Activated T-cell treated with anti-CD3 and anti-CD28 coated beads, Interleukin-2, amount 50 U/mL, for 4 hours (primary cell): ENCODE data around the gene JCAD. TPM values are rescaled to one million over a fixed set of nuclear protein-coding genes. Genes with fewer than 3 reads are reported as not detected.

Experiments used
- ATAC-seq, 2 donors: fragments of 200-7000 bp; cut with Tn5 transposase; one replicate each; pipeline ENCODE4 v1.10.0; 2021
- DNase-seq: peaks from one replicate; pipeline ENCODE4 v3.0.0-alpha.2; 2020
- H3K27me3 Mint-ChIP-seq: one replicate; pipeline ENCODE4 v1.8.0; 2021; ENCODE audit warnings: low read depth, mixed read lengths
- H3K36me3 Mint-ChIP-seq: one replicate; pipeline ENCODE4 v1.8.0; 2022; ENCODE audit warnings: mixed read lengths; ENCODE audit not compliant: insufficient read depth
- H3K4me1 Mint-ChIP-seq: one replicate; pipeline ENCODE4 v1.8.0; 2021; ENCODE audit warnings: low read depth, mixed read lengths
- H3K4me3 Mint-ChIP-seq: one replicate; pipeline ENCODE4 v1.8.0; 2021; ENCODE audit warnings: mild to moderate bottlenecking, moderate library complexity, mixed read lengths
- H3K9me3 Mint-ChIP-seq: one replicate; pipeline ENCODE4 v1.8.0; 2021; ENCODE audit warnings: mixed read lengths
- total RNA-seq, 3 donors: library from RNA; stranded (reverse); gene quantifications; one replicate each; pipeline ENCODE4 v1.2.1, GENCODE V29; 2021

Gene JCAD
- total RNA-seq, 3 donors from 2014 or later: 0.05 TPM

GRCh38 chr10:30088178-30088577 lies 28.8 kb upstream of the JCAD start:
- ATAC-seq (no peak), DNase-seq (no peak)
- Mint-ChIP-seq H3K4me1 (no peaks in the 10 kb centered on the region), H3K27me3 (peaks cover 12% of the 10 kb centered on the region), H3K36me3 (no peaks in the 10 kb centered on the region), H3K4me3 (no peak overlapping the region), H3K9me3 (no peaks in the 10 kb centered on the region)

GRCh38 chr10:30083934-30084333 lies 24.5 kb upstream of the JCAD start:
- Mint-ChIP-seq H3K4me3 (no peak overlapping the region), H3K36me3 (no peaks in the 10 kb centered on the region), H3K4me1 (no peaks in the 10 kb centered on the region), H3K27me3 (peaks cover 26% of the 10 kb centered on the region), H3K9me3 (no peaks in the 10 kb centered on the region)
- DNase-seq (no peak), ATAC-seq (no peak)

- DNase-seq (no peak), ATAC-seq (no peak)
- Mint-ChIP-seq H3K9me3 (no peaks in the 10 kb centered on the region), H3K36me3 (no peaks in the 10 kb centered on the region), H3K4me3 (no peak overlapping the region), H3K4me1 (no peaks in the 10 kb centered on the region), H3K27me3 (peaks cover 38% of the 10 kb centered on the region)
Measured at GRCh38 chr10:30081182-30081581, 21.8 kb upstream of the JCAD start.

GRCh38 chr10:30080161-30080560 lies 20.8 kb upstream of the JCAD start:
- H3K4me1 Mint-ChIP-seq: no peaks in the 10 kb centered on the region
- H3K4me3 Mint-ChIP-seq: no peak overlapping the region
- no peak for DNase-seq
- H3K9me3 Mint-ChIP-seq: no peaks in the 10 kb centered on the region
- peaks cover 43% of the 10 kb centered on the region for H3K27me3 Mint-ChIP-seq
- ATAC-seq: no peak
- H3K36me3 Mint-ChIP-seq: no peaks in the 10 kb centered on the region

- Mint-ChIP-seq H3K4me1 (no peaks in the 10 kb centered on the region), H3K4me3 (no peak overlapping the region), H3K36me3 (no peaks in the 10 kb centered on the region), H3K27me3 (peaks cover 48% of the 10 kb centered on the region), H3K9me3 (no peaks in the 10 kb centered on the region)
- DNase-seq (no peak), ATAC-seq (no peak)
Measured at GRCh38 chr10:30079408-30079807, 20.0 kb upstream of the JCAD start.

- no peak overlapping the region for H3K4me3 Mint-ChIP-seq
- peaks cover 41% of the 10 kb centered on the region for H3K27me3 Mint-ChIP-seq
- H3K9me3 Mint-ChIP-seq: no peaks in the 10 kb centered on the region
- no peaks in the 10 kb centered on the region for H3K36me3 Mint-ChIP-seq
- ATAC-seq: no peak
- no peaks in the 10 kb centered on the region for H3K4me1 Mint-ChIP-seq
- no peak for DNase-seq
Measured at GRCh38 chr10:30075481-30075880, 16.1 kb upstream of the JCAD start.

- Mint-ChIP-seq H3K4me1 (no peaks in the 10 kb centered on the region), H3K27me3 (peaks cover 37% of the 10 kb centered on the region), H3K4me3 (no peak overlapping the region), H3K36me3 (no peaks in the 10 kb centered on the region), H3K9me3 (no peaks in the 10 kb centered on the region)
- DNase-seq (no peak), ATAC-seq (no peak)
Measured at GRCh38 chr10:30074933-30075332, 15.5 kb upstream of the JCAD start.

- no peak for ATAC-seq
- DNase-seq: no peak
- H3K27me3 Mint-ChIP-seq: peaks cover 33% of the 10 kb centered on the region
Measured at GRCh38 chr10:30074090-30074489, 14.7 kb upstream of the JCAD start.

GRCh38 chr10:30073767-30074060 lies 14.3 kb upstream of the JCAD start:
- Mint-ChIP-seq H3K36me3 (no peaks in the 10 kb centered on the region), H3K9me3 (no peaks in the 10 kb centered on the region), H3K4me1 (no peaks in the 10 kb centered on the region), H3K27me3 (peaks cover 30% of the 10 kb centered on the region), H3K4me3 (no peak overlapping the region)
- ATAC-seq (no peak), DNase-seq (no peak)

More at GRCh38 chr10:30074090-30074489, 14.7 kb upstream of the JCAD start:
- no peaks in the 10 kb centered on the region for H3K36me3 Mint-ChIP-seq
- H3K9me3 Mint-ChIP-seq: no peaks in the 10 kb centered on the region
- H3K4me3 Mint-ChIP-seq: no peak overlapping the region
- H3K4me1 Mint-ChIP-seq: no peaks in the 10 kb centered on the region

- no peaks in the 10 kb centered on the region for H3K4me1 Mint-ChIP-seq
- peaks cover 25% of the 10 kb centered on the region for H3K27me3 Mint-ChIP-seq
- no peaks in the 10 kb centered on the region for H3K36me3 Mint-ChIP-seq
- H3K4me3 Mint-ChIP-seq: no peak overlapping the region
- DNase-seq (no peak), ATAC-seq (no peak)
- no peaks in the 10 kb centered on the region for H3K9me3 Mint-ChIP-seq
Measured at GRCh38 chr10:30073045-30073766, 13.8 kb upstream of the JCAD start.

- Mint-ChIP-seq H3K36me3 (no peaks in the 10 kb centered on the region), H3K4me1 (no peaks in the 10 kb centered on the region), H3K9me3 (no peaks in the 10 kb centered on the region), H3K27me3 (peaks cover 15% of the 10 kb centered on the region), H3K4me3 (no peak overlapping the region)
- ATAC-seq: no peak
- DNase-seq: no peak
Measured at GRCh38 chr10:30072068-30072467, 12.7 kb upstream of the JCAD start.

- Mint-ChIP-seq H3K9me3 (no peaks in the 10 kb centered on the region), H3K4me3 (no peak overlapping the region), H3K4me1 (no peaks in the 10 kb centered on the region), H3K36me3 (no peaks in the 10 kb centered on the region), H3K27me3 (peaks cover 14% of the 10 kb centered on the region)
- DNase-seq: no peak
- ATAC-seq: no peak
Measured at GRCh38 chr10:30070001-30070685, 10.8 kb upstream of the JCAD start.

- no peaks in the 10 kb centered on the region for H3K36me3 Mint-ChIP-seq
- H3K9me3 Mint-ChIP-seq: no peaks in the 10 kb centered on the region
- DNase-seq: no peak
- H3K4me1 Mint-ChIP-seq: no peaks in the 10 kb centered on the region
- H3K27me3 Mint-ChIP-seq: peaks cover 8% of the 10 kb centered on the region
- H3K4me3 Mint-ChIP-seq: no peak overlapping the region
- ATAC-seq: no peak
Measured at GRCh38 chr10:30068492-30069223, 9.3 kb upstream of the JCAD start.

GRCh38 chr10:30063099-30063498 lies 3.7 kb upstream of the JCAD start:
- no peaks in the 10 kb centered on the region for H3K36me3 Mint-ChIP-seq
- peaks cover 55% of the 10 kb centered on the region for H3K27me3 Mint-ChIP-seq
- ATAC-seq (no peak), DNase-seq (no peak)
- peaks cover 8% of the 10 kb centered on the region for H3K4me1 Mint-ChIP-seq
- no peak overlapping the region for H3K4me3 Mint-ChIP-seq
- H3K9me3 Mint-ChIP-seq: no peaks in the 10 kb centered on the region

GRCh38 chr10:30062582-30062981 lies 3.2 kb upstream of the JCAD start:
- DNase-seq (no peak), ATAC-seq (no peak)
- peaks cover 61% of the 10 kb centered on the region for H3K27me3 Mint-ChIP-seq
- no peak overlapping the region for H3K4me3 Mint-ChIP-seq
- H3K9me3 Mint-ChIP-seq: no peaks in the 10 kb centered on the region
- H3K36me3 Mint-ChIP-seq: no peaks in the 10 kb centered on the region
- H3K4me1 Mint-ChIP-seq: peaks cover 10% of the 10 kb centered on the region
